Islet of Langerhans (tissue), 1 donor: ENCODE measurements around the gene PDPK1.
"Not testable (repeated sequence)": the region's sequence is repeated elsewhere in the genome, so short reads cannot be mapped to it uniquely, and the experiment has no call there.

Experiments
- FAIRE-seq: peaks from one replicate; lab custom pipeline; 2011; peaks lifted over from hg19 to GRCh38; lab: Jason Lieb, UNC

PDPK1 gene

DNA sequence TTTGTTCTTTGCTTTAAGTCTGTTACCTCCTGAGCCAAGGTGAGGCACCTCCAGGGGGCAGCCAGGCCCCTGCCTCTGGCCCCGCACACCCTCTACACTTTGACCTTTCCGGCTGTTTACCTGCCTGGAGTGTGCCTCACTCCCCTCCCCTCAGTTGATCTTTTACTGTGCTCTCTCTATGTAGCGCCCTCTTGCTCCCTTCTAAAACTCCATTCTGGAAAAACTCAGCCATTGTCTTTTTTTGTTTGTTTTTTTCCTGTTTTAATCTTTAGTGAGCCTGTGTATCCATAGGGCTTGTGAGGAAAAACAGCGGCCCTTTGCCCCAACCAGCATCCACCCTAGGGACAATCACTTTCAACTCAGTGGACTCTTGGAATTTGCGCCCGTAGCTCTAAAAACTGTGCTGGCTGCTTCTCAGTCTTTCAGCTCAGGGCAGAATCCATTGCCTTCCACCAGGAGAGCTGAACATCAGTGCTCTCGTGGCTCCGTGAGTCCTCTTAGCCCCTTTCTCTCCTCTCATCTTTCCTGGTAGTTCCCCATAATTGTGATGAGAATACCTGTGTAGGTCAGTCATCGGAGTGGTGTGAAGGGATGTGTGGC lies 13.4 kb upstream of the PDPK1 start:
- FAIRE-seq = no peak

DNA sequence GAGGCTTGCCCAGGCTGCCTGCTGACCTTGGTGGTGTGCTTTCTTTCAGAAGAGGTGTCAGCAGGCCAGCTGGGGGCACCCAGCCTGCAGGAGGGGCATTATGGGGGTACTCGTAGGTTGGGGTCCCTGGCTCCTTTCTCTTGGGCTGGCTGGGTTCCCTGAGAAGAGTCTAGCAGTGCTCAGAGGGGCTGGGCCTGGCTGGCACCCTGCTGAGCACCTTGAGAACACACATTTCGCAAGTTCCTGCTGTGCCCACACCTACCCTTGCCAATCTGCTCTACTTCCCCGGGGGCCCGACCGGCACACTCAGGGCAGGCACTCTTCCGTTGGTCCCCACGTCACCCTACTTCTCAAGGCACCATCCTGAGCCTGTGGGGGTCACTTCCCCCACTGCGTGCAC lies 11.7 kb upstream of the PDPK1 start:
- FAIRE-seq = no peak

DNA sequence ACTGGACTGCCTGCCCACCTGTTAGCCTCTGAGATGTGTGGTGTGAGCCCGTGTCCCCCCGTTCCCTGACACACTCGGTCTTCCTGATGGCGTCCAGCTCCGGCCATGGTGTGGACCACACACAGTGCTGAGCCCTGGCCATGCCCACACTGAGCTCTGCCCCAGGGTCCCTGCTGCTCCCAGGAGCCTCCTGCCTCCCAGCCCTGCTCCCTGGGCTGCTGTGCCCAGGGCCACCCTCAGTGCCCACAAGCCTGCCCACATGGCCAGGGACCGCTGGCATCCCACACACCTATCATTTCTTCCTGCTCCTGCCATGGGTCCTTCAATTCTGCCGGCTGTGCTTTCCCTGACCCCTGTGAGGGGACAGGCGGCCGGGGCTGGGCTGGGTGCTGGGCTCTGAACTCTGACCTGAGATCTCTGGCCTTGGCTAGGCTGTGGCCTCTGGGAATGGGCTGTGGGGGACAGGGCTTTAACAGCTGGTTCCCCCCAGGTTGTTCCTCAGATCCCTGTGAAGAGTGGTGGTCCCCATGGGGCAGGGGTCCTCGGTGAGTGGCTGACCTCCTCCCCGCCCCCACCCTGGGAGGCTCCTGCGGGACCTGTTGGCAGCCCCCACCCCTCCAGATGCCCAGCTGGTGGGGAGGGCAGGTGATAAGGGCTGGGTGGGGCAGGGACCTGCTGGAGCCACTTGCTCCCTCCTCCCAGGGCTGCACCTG lies 10.6 kb upstream of the PDPK1 start:
- no peak for FAIRE-seq

- FAIRE-seq = no peak
Observed at GRCh38 chr16:2527784-2528100, 10.1 kb upstream of the PDPK1 start.

GRCh38 chr16:2528161-2529060 lies 9.4 kb upstream of the PDPK1 start:
- no peak for FAIRE-seq

- no peak for FAIRE-seq
Observed at GRCh38 chr16:2529061-2529931, 8.5 kb upstream of the PDPK1 start.

DNA sequence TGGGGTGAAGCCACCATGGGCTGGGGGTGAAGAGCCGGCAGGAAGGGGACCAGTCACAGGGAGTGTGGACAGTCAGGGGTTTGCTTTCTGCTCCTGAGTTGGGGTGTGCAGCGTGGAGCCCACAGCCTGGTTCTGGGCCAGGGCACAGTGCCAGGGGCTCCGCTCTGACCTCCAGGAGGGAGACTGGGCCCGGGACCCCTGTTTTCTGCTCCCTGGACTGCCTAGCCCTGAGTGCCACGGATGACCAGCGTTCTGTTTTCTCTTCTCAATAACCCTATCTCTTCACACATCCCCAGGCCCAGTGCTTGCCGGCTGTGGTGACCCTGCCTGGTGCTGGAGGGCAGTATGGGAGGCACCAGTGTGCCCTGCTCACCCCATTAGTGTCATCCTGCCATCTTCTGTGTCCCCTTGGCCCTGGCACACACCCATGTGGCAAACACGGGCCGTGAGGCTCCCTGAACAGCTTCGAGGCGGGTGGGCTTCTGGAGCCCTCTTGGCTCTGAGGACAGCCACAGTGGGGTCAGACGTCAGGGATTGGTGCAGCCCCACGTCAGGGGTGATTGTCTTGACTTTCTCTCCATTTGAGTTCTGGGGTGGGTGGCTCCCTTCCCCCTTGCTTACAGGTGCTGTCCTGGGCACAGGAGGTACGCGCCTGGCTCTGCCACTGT lies 7.7 kb upstream of the PDPK1 start:
- no peak for FAIRE-seq

GRCh38 chr16:2530629-2531318 lies 7.0 kb upstream of the PDPK1 start:
- FAIRE-seq = no peak

- FAIRE-seq = no peak
Observed at GRCh38 chr16:2531371-2531695, 6.5 kb upstream of the PDPK1 start, which contains the start of gene CEMP1. Gene CEMP1, minus strand, starts transcription at chr16:2531408. Its CDS starts 335 bp downstream, at chr16:2531073.

GRCh38 chr16:2531696-2532493 lies 5.9 kb upstream of the PDPK1 start:
- no peak for FAIRE-seq

DNA sequence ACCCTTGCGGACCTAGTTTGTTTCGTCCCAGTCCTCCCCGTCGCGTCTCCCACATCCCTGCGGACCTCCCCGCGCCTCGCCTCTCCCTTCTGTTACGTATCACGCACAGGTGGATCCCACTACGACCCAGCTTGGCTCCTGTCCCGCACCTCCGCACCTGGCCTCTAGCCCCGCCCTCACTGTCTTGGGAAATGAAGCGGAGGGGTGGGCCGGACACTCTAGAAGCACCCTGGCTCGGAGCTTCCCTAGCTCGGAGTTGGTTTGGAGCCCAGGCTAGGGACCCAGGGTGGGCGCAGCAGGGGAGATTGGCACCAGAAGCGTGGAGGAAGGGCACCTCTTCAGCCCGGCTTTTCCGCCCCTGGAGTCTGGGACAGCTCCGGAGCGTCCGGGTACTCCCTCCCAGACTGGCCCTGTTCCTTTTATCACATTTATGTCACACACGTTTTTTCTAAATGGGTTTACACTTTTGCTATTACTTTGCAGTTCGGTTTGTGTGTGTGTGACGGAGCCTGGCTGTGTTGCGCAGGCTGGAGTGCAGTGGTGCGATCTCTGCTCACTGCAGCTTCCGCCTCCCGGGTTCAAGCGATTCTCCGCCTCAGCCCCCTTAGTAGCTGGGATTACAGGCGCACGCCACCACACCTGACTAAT lies 5.2 kb upstream of the PDPK1 start:
- FAIRE-seq = no peak

DNA sequence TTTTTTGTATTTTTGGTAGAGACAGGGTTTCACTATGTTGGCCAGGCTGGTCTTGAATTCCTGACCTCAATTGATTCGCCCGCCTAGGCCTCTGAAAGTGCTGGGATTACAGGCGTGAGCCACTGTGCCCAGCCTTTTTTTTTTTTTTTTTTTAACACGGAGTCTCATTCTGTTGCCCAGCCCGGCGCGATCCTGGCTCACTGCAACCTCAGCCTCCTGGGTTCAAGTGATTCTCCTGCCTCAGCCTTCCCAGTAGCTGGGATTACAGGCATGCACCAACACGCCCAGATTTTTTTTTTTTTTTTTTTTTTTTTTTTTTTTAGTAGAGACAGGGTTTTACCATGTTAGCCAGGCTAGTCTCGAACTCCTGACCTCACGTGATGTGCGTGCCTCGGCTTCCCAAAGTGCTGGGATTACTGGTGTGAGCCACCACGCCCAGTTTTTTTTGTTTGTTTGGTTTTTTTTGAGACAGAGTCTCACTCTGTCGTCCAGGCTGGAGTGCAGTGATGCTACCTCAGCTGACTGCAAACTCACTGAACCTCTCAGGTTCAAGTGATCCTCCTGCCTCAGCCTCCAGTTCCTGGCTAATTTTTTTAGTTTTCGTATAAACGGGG lies 4.6 kb upstream of the PDPK1 start:
- not testable (repeated sequence) for FAIRE-seq

DNA sequence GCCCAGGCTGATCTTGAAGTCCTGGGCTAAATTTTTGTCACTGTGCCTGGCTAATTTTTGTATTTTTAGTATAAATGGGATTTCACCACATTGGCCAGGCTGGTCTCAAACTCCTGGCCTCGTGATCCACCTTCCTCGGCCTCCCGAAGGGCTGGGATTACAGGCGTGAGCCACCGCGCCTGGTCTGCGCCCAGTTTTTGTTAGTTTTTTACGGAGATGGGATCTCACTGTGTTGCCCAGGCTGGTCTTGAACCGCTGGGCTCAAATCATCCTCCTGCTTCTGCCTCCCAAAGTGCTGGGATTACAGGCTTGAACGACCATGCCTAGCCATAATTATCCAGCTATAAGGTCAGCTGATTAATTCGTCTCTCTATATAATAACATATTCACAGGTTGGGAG lies 3.9 kb upstream of the PDPK1 start:
- no peak for FAIRE-seq

- FAIRE-seq = not testable (repeated sequence)
Observed at GRCh38 chr16:2534335-2534734, 3.5 kb upstream of the PDPK1 start.

DNA sequence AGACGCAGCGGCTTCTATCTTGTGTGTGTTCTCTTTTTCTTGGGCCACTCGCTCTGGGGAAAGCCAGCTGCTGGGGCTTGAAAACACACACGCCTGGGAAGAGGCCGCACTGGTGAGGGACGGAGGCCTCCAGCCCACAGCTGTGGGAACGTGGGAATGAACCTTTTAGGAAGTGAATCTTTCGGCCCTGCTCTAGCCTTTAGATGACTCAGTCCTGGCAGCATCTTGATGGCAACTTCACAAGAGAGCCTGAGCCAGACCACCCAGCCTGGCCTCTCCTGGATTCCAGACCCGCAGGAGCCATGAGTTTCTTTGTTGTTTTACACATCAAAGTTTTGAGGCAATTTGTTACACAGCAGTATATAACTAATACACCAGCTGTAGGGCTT lies 2.2 kb upstream of the PDPK1 start:
- no peak for FAIRE-seq

DNA sequence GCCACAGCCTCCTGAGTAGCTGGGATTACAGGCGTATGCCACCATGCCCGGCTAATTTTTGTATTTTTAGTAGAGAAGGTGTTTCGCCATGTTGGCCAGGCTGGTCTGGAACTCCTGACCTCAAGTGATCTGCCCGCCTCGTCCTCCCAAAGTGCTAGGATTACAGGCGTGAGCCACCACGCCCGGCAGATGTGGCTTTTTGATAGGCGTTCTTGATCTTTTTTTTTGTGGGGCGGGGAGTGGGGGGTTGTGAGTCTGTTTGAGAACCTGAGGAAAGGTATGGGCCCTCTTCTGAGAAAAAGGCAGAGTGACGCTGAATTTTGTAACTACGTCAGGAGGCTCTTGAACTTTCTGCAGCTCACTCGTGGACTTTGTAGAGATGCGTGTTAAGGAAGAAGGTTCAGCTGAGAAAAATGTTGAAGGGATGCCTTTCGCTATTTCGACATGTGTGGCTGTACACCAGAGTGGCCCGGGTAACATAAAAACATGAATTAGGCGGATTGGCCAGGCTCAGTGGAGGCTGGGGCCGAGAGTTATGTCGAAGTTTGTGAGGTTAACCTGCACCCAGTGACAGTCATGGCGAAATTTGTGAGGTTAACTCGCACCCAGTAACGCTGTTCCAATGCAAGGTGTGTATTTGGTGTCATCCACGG lies 1.5 kb downstream of the PDPK1 start:
- FAIRE-seq = not testable (repeated sequence)

- not testable (repeated sequence) for FAIRE-seq
Observed at GRCh38 chr16:2539845-2540458, 2.1 kb downstream of the PDPK1 start.

- FAIRE-seq = not testable (repeated sequence)
Observed at GRCh38 chr16:2540912-2541311, 3.1 kb downstream of the PDPK1 start.
